ENCODE measurements around the gene DNAJB13. TPM values are rescaled to one million over a fixed set of nuclear protein-coding genes. Genes with fewer than 3 reads are reported as not detected.

Gene DNAJB13
- total RNA-seq, 1 donor from 2014 or later: 0.46 TPM

DNA sequence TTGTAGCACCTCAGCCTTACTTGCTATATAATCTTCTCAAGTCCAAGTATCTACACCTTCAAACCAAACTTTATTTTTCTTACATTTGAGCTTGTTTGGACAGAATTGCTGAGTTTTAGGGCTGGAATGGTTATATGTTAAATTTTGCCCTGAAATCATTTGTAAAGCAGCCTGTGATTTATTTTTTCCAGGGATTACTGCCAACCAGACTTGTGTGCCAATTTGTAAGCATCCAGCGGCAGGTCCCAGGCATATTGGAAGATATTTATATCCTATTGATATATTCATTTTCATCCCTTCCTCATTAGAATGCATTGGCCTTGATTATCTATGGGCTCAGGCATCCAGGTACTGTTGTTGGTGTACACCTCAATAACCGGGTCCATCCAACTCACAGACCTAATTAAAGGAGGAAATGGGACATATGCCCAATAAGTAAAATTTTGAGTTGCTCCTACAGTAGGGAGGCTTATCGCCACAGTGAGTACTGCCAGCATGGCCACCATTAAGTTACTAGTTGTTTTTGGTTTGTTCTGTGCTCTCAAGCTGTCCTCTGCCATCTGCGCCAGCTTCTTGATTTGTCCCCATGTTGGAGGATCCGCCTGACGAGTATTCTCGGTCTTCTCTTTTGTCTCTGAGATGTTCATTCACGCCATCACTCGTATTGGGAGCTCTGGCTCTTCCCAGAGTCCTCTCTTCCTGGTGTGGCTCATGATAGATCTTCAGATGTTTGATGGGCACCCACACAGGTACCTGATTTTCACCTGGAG lies 9.8 kb upstream of the DNAJB13 start:
- TF ChIP-seq, protein P1, sequence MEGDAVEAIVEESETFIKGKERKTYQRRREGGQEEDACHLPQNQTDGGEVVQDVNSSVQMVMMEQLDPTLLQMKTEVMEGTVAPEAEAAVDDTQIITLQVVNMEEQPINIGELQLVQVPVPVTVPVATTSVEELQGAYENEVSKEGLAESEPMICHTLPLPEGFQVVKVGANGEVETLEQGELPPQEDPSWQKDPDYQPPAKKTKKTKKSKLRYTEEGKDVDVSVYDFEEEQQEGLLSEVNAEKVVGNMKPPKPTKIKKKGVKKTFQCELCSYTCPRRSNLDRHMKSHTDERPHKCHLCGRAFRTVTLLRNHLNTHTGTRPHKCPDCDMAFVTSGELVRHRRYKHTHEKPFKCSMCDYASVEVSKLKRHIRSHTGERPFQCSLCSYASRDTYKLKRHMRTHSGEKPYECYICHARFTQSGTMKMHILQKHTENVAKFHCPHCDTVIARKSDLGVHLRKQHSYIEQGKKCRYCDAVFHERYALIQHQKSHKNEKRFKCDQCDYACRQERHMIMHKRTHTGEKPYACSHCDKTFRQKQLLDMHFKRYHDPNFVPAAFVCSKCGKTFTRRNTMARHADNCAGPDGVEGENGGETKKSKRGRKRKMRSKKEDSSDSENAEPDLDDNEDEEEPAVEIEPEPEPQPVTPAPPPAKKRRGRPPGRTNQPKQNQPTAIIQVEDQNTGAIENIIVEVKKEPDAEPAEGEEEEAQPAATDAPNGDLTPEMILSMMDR (conservative IDR thresholded peaks at IDR 0.05; ENCODE audit: low read depth, low read length): no peak
- H3K4me3 ChIP-seq (ENCODE audit: low read depth, low read length): no peak overlapping the region

DNA sequence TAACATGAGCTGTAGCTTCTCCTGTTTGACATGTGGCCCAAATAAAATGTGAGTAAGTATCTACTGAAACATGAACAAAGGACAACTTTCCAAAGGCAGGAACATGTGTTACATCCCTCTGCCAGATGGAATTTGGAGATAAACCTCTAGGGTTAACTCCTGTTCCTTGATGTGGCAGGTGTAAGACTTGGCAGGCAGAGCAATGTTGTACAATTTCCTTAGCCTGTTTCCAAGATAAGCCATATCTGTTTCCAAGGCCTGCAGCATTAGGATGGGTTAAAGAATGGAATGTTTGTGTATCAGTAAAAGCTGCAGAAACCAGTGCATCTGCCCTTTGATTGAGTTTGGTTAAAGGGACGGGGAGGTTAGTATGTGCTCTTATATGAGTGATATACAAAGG lies 8.8 kb upstream of the DNAJB13 start:
- no peak overlapping the region for H3K4me3 ChIP-seq (ENCODE audit: low read depth, low read length)
- TF ChIP-seq, protein P1 (conservative IDR thresholded peaks at IDR 0.05; ENCODE audit: low read depth, low read length): no peak
- no peak for DNase-seq (ENCODE audit: low read depth)

More for the DNA sequence above, 9.8 kb upstream of the DNAJB13 start:
- no peak for DNase-seq (ENCODE audit: low read depth)

DNA sequence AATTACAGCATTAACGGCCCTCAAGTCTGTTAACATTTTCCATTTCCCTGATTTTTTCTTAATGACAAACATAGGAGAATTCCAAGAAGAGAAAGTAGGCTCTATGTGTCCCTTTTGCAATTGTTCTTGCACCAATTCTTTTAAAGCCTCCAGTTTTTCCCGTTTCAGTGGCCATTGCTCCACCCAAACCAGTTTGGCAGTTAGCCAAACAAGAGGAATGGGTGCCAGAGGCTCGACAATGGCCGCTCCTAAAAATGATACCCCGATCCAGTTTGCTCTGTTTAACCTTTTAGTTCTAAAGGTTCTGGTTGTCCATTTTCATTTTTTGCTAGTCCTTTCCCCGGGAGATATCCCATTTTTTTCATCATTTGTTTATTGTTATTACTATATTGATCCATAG lies 6.7 kb upstream of the DNAJB13 start:
- DNase-seq (ENCODE audit: low read depth): no peak
- H3K4me3 ChIP-seq (ENCODE audit: low read depth, low read length): no peak overlapping the region
- TF ChIP-seq, protein P1 (conservative IDR thresholded peaks at IDR 0.05; ENCODE audit: low read depth, low read length): no peak

DNA sequence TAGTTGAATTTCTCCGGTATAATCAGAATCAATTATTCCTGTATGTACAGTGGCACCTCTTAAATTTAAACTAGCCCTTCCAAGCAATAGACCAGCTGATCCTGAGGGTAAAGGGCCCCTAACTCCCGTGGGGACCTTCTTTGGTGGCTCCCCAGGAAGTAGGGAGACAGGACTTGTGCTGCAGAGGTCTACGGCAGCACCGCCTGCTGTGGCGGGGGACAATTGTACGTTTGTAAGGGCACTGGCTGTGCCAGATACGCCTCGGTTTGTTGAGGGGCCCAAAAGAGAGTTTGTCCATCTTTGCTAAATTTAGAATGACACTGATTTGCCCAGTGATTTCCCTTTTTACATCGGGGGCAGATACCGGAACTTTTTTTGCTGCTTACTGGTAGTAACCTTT lies 5.9 kb upstream of the DNAJB13 start:
- H3K4me3 ChIP-seq (ENCODE audit: low read depth, low read length): no peak overlapping the region

DNA sequence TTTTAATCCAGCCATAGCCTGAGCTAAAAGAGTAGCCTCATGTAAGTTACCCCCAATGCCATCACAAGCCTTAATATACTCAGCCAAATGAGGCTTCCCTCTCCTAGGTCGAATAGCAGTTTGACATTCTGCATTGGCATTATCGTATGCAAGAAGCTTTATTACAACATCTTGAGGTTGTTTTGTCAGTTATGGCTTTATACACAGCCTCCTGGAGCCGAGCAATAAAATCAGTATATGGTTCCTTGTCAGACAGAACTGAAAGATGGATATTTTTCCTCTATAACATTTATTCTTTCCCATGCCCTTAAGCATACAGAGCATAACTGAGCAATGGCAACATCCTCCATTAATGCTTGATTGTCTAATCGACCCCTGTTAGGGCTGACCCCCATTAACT lies 5.4 kb upstream of the DNAJB13 start:
- DNase-seq (ENCODE audit: low read depth): no peak
- no peak overlapping the region for H3K4me3 ChIP-seq (ENCODE audit: low read depth, low read length)
- TF ChIP-seq, protein P1 (conservative IDR thresholded peaks at IDR 0.05; ENCODE audit: low read depth, low read length): no peak

More for the DNA sequence above, 5.9 kb upstream of the DNAJB13 start:
- DNase-seq (ENCODE audit: low read depth): no peak
- TF ChIP-seq, protein P1 (conservative IDR thresholded peaks at IDR 0.05; ENCODE audit: low read depth, low read length): no peak

DNA sequence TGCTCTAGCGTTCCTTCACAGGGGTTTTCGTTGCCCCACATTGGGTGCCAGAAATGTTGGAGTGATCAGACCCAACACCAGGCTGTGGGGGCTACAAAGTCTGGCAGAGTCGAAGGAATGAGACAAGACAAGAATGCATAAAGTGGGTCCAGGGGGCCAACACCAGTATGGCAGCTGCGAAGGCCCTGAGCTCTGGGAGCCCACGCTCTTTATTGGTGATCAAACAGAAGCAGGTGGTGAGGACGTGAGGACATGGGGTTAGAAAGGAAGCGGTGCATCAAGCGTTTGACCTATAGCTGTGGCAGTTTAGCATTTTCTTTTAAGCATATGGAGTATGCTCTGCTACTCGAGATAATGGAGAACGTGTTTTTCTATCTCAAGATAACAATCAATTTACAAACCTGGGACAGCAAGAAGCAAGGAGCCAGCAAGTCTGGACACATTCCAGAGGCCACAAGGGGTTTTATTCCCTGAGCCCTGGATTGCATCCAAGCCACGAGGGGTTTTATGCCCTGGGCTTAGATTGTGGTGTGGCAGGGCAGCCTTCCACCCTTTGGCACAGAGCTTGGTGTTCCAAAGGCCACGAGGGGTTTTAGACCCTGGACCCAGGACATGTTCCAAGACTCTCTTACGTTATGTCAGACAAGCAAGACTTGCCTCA lies 3.9 kb upstream of the DNAJB13 start:
- TF ChIP-seq, protein P1 (conservative IDR thresholded peaks at IDR 0.05; ENCODE audit: low read depth, low read length): no peak
- DNase-seq (ENCODE audit: low read depth): no peak
- H3K4me3 ChIP-seq (ENCODE audit: low read depth, low read length): no peak overlapping the region
